SK-MEL-5 (cell line): ENCODE data around the gene PLAU. TPM values are rescaled to one million over a fixed set of nuclear protein-coding genes. Genes with fewer than 3 reads are reported as not detected.
"Not testable (repeated sequence)": the region's sequence is repeated elsewhere in the genome, so short reads cannot be mapped to it uniquely, and the experiment has no call there.

Experiments used
- DNase-seq: peaks from one replicate; pipeline ENCODE4 v3.0.0-alpha.2; 2016; ENCODE audit warnings: low read depth, low spot score
- in situ Hi-C: cut with HindIII; loops from 2 replicates; pipeline ENCODE4 v1.10.0; 2016; ENCODE audit warnings: low sequenced_read_pairs, high pct_unique_total_duplicates, low pct_unique_long_range_greater_than_20kb
- total RNA-seq: library from RNA; depleted of rRNA; stranded (reverse); fragments of >200 nt; shearing (Covaris generic); gene quantifications from 2 replicates; pipeline ENCODE4 v1.2.3, GENCODE V29; 2014

PLAU gene
- total RNA-seq, 1 experiment from 2014 or later: not detected

DNA sequence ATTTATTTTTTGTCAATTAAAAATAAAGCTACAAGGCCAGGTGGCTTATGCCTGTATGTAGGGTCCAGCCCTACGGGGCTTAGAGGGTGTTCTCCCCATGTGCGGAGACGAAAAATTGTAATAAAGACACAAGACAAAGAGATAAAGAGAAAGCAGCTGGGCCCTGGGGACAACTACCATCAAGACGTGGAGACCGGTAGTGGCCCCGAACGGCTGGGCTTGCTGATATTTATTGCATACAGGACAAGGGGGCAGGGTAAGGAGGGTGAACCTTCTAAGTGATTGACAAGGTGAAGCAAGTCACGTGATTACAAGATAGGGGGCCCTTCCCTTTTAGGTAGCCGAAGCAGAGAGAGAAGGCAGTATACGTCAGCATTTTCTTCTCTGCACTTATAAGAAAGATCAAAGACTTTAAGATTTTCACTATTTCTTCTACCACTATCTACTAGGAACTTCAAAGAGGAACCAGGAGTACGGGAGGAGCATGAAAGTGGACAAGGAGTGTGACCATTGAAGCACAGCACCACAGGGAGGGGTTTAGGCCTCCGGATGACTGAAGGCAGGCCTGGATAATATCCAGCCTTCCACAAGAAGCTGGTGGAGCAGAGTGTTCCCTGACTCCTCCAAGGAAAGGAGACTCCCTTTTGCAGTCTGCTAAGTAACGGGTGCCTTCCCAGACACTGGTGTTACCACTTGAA lies 19.8 kb downstream of the PLAU start:
- DNase-seq, in situ Hi-C loops: not testable (repeated sequence)

DNA sequence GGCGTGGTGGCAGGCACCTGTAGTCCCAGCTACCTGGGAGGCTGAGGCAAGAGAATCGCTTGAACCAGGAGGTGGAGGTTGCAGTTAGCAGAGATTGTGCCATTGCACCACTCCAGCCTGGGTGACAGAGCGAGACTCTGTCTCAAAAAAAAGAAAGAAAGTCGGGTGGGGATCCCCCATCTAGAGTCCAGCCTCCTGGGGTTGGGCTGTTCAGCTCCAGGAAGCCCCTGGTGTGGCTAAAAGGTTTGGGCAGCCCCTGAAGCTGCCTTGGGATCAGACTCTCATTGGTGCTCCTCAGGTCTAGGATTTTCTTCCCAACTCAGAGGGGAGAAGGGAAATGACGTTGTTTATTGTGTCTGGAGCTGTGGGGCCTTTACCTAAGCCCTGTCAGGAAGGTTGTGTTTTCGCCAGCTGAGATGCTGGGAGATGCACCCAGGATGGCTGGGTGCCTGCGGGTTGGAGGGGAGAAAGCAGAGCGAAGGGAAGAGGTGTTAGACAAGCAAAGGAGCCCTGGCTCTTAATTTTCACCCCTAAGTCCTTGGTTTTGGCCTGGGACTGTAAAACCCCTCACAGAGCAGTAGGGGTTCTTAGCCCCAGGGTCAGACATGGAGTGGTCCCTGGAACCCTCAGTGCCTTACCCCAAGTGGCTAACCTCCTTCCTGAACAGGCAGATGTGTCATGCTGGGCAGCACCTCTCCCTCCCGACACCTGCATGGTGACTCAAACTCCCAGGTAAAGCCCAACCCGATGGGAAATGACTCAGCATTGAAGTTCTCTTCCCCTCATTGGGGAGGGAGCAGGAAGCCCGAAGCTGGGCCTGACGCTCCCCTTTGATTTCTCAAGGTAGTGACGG lies 21.1 kb downstream of the PLAU start:
- in situ Hi-C loops: no loop called here
- no peak for DNase-seq

DNA sequence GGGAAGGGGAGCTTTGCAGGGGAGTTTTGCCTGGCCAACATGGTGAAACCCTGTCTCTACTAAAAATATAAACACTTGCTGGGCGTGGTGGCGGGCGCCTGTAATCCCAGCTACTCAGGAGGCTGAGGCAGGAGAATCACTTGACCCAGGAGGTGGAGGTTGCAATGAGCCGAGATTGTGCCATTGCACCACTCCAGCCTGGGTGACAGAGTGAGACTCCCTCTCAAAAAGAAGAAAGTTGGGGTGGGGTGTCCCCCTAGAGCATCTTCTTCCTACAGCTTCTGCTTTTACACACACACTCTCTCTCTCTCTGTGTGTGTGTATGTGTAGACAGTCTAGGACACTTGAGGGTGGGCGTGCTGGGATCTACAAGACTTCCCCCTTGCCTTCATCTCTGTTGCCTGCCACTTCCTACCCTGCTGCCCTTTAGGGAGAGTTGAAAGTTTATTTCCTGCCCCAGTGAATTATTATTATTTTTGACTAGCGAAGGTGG lies 21.7 kb downstream of the PLAU start:
- DNase-seq: no peak
- in situ Hi-C loops: no loop called here

DNA sequence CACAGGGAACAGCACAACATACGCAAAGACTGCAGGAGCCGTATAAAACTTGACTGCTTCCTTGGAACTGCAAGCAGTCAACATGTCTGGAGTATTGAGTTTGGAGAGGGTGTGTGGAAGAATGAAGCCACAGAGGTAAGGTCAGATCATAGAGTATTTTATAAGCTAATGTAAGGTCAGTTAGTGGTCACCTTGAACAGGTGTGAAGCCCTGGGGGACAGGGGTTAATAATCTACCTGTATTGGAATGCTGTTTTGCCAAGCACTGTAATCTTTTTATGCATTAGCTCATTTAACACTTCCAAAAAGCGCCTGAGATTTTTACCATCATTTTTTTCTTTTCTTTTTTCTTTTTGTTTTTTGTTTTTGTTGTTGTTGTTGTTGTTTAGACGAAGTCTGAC lies 23.1 kb downstream of the PLAU start:
- in situ Hi-C loops: no loop called here
- no peak for DNase-seq

DNA sequence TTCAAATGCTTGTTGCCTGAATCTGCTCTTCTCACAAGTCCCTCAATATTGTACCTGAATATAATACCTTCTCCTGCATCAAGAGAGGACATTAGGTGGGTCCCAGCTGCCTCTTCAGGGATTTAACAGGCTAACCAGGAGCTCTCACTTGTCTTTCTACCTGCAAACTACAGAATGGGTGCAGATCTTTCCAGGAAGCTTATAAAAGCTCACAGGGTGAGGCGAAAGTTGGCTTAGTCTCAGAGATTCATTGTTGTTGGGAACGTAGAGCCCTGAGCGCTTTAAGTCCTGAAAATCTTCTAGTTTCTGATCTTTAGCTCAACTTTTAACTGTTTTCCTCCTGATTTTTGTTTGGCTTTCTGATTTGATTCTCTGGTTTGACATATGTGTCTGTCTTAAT lies 25.0 kb downstream of the PLAU start:
- no peak for DNase-seq
- in situ Hi-C loops: no loop called here

DNA sequence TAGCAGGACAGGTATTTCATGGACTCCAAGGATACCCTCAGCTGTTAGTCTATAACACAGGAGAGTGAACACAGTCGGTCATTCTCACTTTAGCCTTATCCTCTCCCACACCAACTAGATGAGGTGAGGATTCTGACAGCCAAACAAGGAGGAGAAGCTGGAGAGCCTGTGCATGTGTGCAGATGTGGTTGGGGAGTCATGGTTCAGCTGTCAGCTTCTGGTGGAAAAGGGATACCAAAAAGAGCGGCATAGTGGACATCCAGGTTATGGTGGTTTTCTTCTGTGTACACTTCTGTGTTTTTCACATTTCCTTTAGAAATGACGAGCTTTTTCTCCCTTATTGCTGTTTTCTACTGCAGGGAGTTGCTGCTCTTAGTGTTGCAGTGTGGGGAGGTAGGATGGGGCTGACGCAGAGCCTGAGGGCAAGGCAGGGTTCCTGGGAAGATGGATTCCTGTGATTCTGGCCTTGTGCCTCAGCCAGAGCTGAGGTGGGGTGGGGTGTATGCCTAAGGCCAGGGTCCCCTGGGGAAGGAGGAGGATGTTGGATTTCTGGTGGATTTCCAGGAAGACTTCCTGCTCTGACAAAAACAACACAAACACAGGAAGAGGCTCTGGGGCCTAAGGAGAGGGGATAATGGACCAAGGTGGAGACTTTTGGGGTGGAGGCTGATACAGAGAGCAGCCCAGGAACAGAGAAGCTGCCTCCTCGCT lies 26.6 kb downstream of the PLAU start:
- in situ Hi-C loops: no loop called here
- DNase-seq: no peak

DNA sequence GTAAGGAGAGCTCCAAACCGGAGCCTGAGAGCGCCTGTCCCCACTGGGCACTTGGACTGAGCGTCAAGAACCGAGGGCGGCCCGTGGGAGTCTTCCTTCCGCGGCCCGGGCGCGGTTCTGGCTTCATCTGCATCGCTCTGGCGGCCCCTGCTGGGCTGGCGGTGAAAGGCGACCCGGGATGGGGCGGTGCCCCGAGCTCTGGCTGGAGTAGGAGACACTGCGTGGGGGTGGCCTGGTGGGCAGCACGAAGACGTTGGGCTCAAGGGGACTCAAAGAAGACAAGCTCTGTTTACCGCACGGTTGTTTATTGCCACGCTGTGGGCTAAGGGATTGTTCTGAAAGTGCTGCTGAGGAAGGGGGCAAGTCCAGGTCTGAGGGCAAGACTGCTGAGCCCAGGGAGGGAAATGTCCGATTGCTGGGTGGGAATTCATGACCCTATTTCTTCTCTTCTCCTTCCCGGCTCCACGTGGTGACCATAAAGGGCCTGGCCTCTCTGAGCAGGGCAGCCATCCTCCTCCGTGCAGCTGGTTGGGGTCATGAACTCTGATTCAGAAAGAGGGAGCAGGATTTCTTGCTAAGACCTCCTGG lies 29.8 kb downstream of the PLAU start:
- DNase-seq: peak; percentile 65
- in situ Hi-C loops: no loop called here

DNA sequence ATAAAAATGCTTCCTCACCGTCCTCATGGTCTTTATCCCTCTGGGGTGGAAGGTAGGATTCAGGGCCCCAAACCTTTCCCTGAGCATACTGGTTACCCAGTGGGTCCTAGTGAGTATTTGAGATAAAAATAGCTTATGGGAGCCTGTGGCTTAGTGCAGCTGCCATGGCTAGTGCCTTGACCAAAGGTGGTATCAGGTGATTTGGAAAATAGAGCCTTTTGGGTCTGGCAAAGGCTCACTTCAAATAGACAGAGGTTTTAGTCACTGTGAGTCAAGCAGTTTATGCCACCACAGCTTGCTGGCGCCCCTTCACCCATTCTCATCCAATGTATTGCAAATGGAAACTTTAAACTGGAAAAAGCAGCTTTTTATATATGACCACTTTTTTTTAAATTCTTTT lies 30.4 kb downstream of the PLAU start:
- DNase-seq: no peak
- in situ Hi-C loops: no loop called here

DNA sequence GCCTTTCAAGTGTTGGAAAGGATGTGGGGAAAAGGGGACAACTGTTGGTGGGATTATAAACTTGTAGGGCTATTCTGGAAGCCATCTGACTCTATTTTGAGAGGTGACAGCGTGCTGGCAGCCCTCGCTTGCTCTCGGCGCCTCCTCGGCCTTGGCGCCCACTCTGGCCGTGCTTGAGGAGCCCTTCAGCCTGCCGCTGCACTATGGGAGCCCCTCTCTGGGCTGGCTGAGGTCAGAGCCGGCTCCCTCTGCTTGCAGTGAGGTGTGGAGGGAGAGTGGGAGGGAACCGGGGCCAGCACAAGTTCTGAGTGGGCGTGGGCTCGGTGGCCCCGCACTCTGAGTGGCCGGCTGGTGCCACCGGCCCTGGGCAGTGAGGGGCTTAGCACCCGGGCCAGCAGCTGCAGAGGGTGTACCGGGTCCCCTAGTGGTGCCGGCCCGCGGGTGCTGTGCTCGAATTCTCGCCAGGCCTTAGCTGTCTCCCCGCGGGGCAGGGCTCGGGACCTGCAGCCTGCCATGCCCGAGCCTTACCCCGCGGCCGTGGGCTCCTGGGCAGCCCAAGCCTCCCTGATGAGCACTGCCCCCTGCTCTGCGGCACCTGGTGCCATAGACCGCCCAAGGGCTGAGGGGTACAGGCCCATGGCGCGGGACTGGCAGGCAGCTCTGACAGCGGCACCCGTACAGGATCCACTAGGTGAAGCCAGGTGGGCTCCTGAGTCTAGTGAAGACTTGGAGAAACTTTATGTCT lies 33.6 kb downstream of the PLAU start:
- in situ Hi-C loops: no loop called here
- DNase-seq: no peak

DNA sequence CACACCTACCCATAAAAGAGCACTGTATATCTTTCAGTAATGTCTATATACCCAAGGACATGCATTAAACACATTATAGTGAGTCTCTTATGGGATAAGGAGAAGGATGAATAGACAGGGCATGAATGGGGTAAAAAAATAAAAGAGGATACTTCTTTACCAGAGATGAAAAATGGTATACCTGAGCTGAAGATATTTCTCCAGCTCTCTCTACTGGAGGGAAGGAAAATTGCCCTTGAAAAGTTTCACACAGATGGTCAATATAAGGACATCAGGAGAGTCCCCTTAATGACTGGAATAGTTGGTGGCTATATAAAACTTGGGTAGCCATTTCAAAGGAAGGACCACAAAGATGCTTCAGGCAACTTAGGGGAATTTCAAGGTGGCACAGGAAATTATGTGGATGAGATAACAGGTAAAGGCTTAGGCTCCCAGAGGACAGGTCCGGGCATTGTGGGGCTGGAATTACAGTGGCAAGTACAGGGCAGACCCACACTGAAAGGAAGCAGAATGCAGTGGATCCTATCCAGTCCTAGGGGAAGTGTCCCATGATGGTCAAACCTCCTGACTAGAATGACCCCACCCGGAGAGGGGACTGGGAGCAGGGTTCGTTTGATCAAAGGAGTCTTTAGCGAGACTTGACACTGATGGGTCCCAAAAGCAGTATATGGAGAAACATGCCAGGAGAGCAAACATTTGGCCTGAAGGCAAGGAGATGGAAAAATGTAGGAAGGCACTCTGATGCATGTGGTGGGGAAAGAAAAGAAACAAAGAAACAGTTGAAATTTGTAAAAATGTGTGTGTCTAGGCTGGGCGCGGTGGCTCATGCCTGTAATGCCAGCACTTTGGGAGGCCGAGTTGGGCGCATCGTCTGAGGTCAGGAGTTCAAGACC lies 35.6 kb downstream of the PLAU start:
- in situ Hi-C loops: no loop called here
- no peak for DNase-seq

DNA sequence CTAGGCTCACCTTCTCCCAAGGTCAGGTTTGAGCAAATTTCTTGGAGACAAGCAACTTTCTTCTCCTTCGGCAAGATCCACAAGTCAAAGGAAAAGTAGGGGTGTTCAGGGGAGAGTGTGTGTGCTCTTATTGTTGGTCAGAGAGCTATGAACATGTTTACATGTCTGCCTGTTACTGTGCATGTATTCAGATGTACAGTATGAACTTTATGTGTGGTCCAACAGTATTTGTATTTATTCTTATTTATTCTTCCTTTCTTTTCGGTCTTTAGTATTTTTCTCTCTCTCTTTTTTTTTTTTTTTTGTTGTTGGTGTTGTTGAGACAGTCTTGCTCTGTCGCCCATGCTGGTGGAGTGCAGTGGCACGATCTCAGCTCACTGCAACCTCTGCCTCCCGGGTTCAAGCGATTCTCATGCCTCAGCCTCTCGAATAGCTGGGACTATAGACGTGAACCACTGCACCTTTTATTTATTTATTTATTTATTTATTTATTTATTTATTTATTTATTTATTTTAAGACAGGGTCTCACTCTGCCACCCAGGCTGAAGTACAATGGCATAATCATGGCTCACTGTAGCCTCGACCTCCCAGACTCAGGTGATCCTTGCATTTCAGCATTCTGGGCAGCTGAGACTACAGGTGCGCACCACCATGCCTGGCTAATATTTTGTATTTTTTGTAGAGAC lies 38.2 kb downstream of the PLAU start:
- in situ Hi-C loops: no loop called here
- DNase-seq: no peak

DNA sequence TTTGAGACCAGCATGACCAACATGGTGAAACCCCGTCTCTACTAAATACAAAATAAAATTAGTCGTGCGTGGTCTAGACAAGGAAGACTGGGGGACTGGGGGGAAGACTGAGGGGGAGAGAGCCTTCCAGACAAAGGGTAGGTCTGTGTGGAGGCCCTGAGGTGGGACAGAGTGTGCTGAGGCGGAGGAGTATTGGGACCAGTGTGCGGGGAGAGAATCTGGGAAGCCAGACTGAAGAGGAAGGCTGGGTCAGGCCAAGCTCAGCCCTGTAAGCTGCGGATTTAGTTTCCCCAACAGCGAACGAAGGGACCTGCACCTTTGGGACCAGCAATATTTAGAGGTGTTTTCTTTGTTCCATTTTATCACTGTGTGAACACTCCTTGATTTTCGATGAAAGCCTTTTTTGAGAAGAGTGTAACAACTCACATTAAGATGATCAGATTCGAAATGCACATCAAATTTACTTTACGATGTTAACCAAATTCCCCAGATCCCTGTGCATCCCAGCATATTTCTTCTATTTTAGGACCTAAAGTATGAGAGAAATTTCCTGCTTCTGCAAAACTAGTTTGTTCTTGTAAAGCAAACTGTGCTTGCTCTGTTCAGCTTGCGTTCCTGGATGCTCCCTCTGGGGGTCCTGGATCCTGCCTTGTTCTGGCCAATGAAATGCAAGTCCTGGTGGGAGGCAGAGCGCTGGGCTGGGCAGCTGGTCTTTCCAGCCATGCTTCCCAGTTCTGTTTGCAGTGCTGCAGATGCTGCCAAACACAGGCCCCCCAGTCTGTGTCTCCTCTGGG lies 39.4 kb downstream of the PLAU start:
- in situ Hi-C loops: no loop called here
- no peak for DNase-seq

DNA sequence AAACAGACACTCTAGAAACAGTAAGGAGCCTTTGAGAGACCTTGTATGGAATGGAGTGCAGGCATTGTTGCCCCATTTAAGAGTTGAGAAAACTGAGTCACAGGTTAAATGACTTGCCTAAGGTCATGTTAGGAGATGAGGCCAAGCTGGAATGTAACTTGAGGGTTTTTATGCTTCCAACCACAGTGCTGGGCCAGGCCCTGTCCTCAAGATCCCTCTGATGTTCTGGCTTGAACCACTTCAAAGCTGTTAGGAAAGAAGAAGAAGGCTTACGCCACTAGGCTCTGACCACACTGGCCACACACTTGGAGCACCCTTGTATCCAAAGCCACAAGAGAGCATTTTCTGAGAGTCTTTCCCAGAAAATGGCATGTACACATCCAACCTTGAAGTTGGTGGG lies 42.7 kb downstream of the PLAU start:
- in situ Hi-C loops: no loop called here

DNA sequence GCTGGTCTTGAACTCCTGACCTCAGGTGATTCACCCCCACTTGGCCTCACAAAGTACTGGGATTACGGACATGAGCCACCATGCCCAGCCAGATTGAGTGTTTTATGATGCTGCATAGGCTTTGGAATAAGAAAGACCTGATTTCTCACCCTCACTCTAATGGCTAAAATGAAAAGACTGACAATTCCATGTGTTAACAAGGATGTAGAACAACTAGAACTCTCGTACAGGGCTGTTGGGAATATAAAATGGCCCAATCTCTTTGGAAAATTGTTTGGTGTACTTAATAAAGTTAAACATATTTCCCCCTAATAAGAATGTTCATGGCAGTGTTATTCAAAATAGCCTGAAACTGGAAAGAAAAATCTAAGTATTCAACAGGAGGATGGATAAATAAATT lies 43.8 kb downstream of the PLAU start:
- in situ Hi-C loops: no loop called here
- DNase-seq: no peak

More for the DNA sequence above, 42.7 kb downstream of the PLAU start:
- DNase-seq: peak; percentile 4

DNA sequence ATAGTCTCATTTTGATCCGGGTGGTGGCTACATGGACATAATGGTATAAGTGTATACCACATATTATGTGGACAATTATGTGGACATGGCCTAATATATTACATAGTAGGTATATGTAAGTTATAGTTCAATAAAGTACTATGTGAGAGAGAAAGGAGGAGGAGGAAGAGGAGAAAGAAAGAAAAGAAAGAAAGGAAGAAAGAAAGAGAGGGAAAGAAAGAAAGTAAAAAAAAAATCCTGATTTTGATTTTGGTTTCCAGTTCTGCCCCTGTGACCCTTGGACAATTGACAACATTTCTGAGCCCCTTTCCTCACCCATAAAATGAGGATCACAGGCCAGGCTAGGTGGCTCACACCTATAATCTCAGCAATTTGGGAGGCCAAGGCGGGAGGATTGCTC lies 44.8 kb downstream of the PLAU start:
- no peak for DNase-seq
- in situ Hi-C loops: no loop called here
